OCI-LY7 (cell line): ENCODE data around the gene ADCY3. TPM values are rescaled to one million over a fixed set of nuclear protein-coding genes. Genes with fewer than 3 reads are reported as not detected.
"Not testable (repeated sequence)": the region's sequence is repeated elsewhere in the genome, so short reads cannot be mapped to it uniquely, and the experiment has no call there.

ENCODE experiments used
- BruUV-seq: library from RNA; stranded (reverse); fragments of 400-500 nt; replicated peaks from 2 replicates; lab custom pipeline; 2021; lab: Mats Ljungman, UMichigan
- CTCF ChIA-PET: fragments of 300-600 bp; sonication (Branson Sonifier 250); formaldehyde crosslinking; loops from one replicate; lab custom pipeline; 2022; ENCODE audit warnings: antibody characterized with exemption; ENCODE audit not compliant: unreplicated experiment; lab: Charles Lee
- POLR2A ChIA-PET: fragments of 300-600 bp; sonication (Branson Sonifier 250); formaldehyde crosslinking; loops from one replicate; lab custom pipeline; 2022; ENCODE audit warnings: antibody characterized with exemption; lab: Charles Lee
- DNase-seq: peaks from one replicate; pipeline ENCODE4 v3.0.0-alpha.2; 2015; ENCODE audit warnings: low spot score
- H2AFZ ChIP-seq: fragments of 200-600 bp; sonication (generic), shearing (Covaris generic); 2 replicates; pipeline ENCODE4 v1.6.1; 2014; ENCODE audit warnings: mild to moderate bottlenecking, antibody characterized with exemption, low read length, moderate library complexity
- H3K27ac ChIP-seq: fragments of 200-600 bp; sonication (generic); 2 replicates; pipeline ENCODE4 v1.5.1; 2014; ENCODE audit warnings: mixed run types, low read depth, mild to moderate bottlenecking, moderate library complexity, low read length, inconsistent platforms; ENCODE audit not compliant: poor library complexity, severe bottlenecking
- H3K36me3 ChIP-seq: fragments of 200-600 bp; sonication (generic); 2 replicates; pipeline ENCODE4 v1.6.1; 2014; ENCODE audit warnings: mild to moderate bottlenecking, antibody characterized with exemption, low read length, moderate library complexity, mixed read lengths; ENCODE audit not compliant: insufficient read depth
- H3K4me1 ChIP-seq: fragments of 200-600 bp; sonication (generic); 2 replicates; pipeline ENCODE4 v1.5.1; 2014; ENCODE audit warnings: mild to moderate bottlenecking, low read length; ENCODE audit not compliant: insufficient read depth, poor library complexity, severe bottlenecking
- H3K4me2 ChIP-seq: fragments of 200-600 bp; sonication (generic); 2 replicates; pipeline ENCODE4 v1.6.1; 2014; ENCODE audit warnings: mild to moderate bottlenecking, low read length
- H3K4me3 ChIP-seq: fragments of 200-600 bp; sonication (generic); 2 replicates; pipeline ENCODE4 v1.5.1; 2014; ENCODE audit warnings: mild to moderate bottlenecking, low read depth, low read length; ENCODE audit not compliant: poor library complexity, severe bottlenecking
- H3K79me2 ChIP-seq: fragments of 200-600 bp; sonication (generic); 2 replicates; pipeline ENCODE4 v1.6.1; 2016; ENCODE audit warnings: low read depth, mild to moderate bottlenecking, low read length, moderate library complexity, mixed read lengths; ENCODE audit not compliant: insufficient read depth
- H3K9me2 ChIP-seq: fragments of 200-600 bp; sonication (generic); 2 replicates; pipeline ENCODE4 v1.6.1; 2016; ENCODE audit warnings: mild to moderate bottlenecking, low read length, mixed read lengths; ENCODE audit not compliant: insufficient read depth
- H3K9me3 ChIP-seq: fragments of 200-600 bp; sonication (generic); 2 replicates; pipeline ENCODE4 v1.6.1; 2014; ENCODE audit warnings: mild to moderate bottlenecking, mixed run types, low read length, mixed read lengths
- H4K20me1 ChIP-seq: fragments of 200-600 bp; sonication (generic); 2 replicates; pipeline ENCODE4 v1.6.1; 2014; ENCODE audit warnings: mild to moderate bottlenecking, antibody characterized with exemption, low read length, moderate library complexity, mixed read lengths; ENCODE audit not compliant: insufficient read depth
- EZH2phosphoT487 ChIP-seq: fragments of 200-600 bp; sonication (generic); IDR thresholded peaks from 2 replicates; pipeline ENCODE4 v1.6.1; 2018; ENCODE audit warnings: low read depth, borderline replicate concordance, mild to moderate bottlenecking, mixed run types, antibody characterized with exemption, low read length, moderate library complexity, mixed read lengths
- intact Hi-C: fragments of 100-400 bp; cut with micrococcal nuclease; formaldehyde crosslinking; loops from one replicate; pipeline ENCODE4 v1.10.0; 2022; ENCODE audit not compliant: unreplicated experiment
- total RNA-seq, 2 experiments: library from RNA; depleted of rRNA in 1 of 2; stranded (reverse); fragments of >200 nt in 1 of 2; shearing (Covaris generic) in 1 of 2; gene quantifications; 2 replicates each; pipeline ENCODE4 v1.2.3, GENCODE V29; 2014 to 2022
- TF ChIP-seq, protein P1 (sequence below): fragments of 200-600 bp; sonication (generic); conservative IDR thresholded peaks from 2 replicates; pipeline ENCODE4 v1.5.1; 2014; ENCODE audit warnings: mild to moderate bottlenecking, antibody characterized with exemption, low read length, moderate library complexity, mixed read lengths

ADCY3 gene
- total RNA-seq, 2 experiments from 2014 or later: 45.8 to 55.0 TPM

DNA sequence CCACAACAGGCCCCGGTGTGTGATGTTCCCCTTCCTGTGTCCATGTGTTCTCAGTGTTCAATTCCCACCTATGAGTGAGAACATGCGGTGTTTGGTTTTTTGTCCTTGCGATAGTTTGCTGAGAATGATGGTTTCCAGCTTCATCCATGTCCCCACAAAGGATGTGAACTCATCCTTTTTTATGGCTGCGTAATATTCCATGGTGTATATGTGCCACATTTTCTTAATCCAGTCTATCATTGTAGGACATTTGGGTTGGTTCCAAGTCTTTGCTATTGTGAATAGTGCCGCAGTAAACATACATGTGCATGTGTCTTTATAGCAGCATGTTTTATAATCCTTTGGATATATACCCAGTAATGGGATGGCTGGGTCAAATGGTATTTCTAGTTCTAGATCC is 119.5 kb downstream of the ADCY3 start:
- peaks cover 51% of the 10 kb centered on the region for H3K79me2 ChIP-seq
- BruUV-seq, CTCF ChIA-PET: not testable (repeated sequence)

DNA sequence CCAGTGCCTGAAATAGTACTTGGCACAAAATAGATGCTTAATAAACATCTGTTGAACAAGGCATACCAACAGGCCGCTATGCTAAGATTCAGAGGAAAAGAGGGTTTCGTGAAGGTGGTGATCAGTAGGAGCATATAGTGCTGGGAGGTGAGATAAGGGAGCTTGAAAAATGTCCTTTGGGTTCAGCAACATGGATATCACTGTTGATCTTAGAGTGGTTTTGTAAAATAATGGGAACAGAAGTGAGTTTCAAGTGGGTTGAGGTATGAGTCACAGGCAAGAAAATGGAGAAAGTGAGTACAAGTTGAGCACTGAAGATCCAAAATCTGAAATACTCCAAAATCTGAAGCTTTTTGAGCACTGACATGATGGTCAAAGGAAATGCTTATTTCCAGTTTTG is 122.4 kb downstream of the ADCY3 start:
- Histone ChIP-seq H4K20me1 (peaks cover 6% of the 10 kb centered on the region; the same call in 1 of the 2 replicates), H3K9me3 (no peaks in the 10 kb centered on the region), H3K9me2 (no peaks in the 10 kb centered on the region), H3K36me3 (peaks cover 66% of the 10 kb centered on the region), H3K4me3 (no peak overlapping the region), H3K4me2 (no peak overlapping the region), H3K79me2 (peaks cover 73% of the 10 kb centered on the region), H2AFZ (no peak overlapping the region), H3K4me1 (peaks cover 13% of the 10 kb centered on the region), H3K27ac (no peak overlapping the region)
- POLR2A ChIA-PET: interaction anchor here (0.7 to 1.7 kb wide), 2 partner anchors 23 to 876 kb away, joined by 3 to 5 read pairs; no protein-coding TSS in a partner anchor
- no peak for DNase-seq
- no TSS peak for BruUV-seq
- intact Hi-C loops: no loop called here
- TF ChIP-seq, protein P1, sequence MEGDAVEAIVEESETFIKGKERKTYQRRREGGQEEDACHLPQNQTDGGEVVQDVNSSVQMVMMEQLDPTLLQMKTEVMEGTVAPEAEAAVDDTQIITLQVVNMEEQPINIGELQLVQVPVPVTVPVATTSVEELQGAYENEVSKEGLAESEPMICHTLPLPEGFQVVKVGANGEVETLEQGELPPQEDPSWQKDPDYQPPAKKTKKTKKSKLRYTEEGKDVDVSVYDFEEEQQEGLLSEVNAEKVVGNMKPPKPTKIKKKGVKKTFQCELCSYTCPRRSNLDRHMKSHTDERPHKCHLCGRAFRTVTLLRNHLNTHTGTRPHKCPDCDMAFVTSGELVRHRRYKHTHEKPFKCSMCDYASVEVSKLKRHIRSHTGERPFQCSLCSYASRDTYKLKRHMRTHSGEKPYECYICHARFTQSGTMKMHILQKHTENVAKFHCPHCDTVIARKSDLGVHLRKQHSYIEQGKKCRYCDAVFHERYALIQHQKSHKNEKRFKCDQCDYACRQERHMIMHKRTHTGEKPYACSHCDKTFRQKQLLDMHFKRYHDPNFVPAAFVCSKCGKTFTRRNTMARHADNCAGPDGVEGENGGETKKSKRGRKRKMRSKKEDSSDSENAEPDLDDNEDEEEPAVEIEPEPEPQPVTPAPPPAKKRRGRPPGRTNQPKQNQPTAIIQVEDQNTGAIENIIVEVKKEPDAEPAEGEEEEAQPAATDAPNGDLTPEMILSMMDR: no peak
- TF ChIP-seq EZH2phosphoT487: no peak
- CTCF ChIA-PET: no interaction called here

More for the DNA sequence above, 119.5 kb downstream of the ADCY3 start:
- POLR2A ChIA-PET, H3K9me3 ChIP-seq, H3K27ac ChIP-seq, H3K4me3 ChIP-seq, H3K9me2 ChIP-seq, H4K20me1 ChIP-seq, H3K4me1 ChIP-seq, H3K4me2 ChIP-seq, DNase-seq, H2AFZ ChIP-seq, intact Hi-C loops: not testable (repeated sequence)
- peaks cover 60% of the 10 kb centered on the region for H3K36me3 ChIP-seq

DNA sequence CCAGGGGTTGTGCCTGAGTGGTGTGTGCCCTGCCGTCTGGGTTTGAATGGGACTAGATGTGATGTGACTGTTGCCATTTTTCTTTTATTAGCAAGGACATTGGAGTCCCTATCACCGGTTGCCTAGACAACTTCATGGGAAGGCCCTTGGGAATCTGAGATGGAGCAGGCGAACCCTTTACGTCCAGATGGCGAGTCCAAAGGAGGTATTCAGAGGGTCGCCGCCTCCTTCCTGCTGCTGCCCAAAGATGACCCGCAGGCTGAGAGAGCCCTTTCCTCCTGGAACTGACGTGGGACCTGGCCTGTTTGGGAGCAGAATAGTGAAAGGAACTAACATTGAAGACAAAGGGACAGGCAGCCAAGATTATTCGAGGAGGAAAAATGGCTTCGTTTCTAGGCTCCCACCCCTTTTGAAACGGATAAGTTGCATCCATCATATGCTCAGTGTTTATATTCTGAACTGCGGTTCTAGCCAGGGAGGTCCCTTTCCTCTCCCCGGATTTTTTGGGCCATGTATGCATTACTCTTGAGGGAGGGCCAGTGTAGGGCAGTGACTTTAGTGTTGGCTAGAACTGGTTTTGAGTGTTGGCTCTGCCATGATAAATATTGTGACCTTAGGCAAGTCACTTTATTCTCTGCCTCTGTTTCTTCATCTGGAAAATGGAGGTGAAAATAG is 126.1 kb downstream of the ADCY3 start:
- DNase-seq: peak; percentile 40
- H3K9me3 ChIP-seq: no peaks in the 10 kb centered on the region
- peaks cover 47% of the 10 kb centered on the region for H3K36me3 ChIP-seq
- ChIA-PET CTCF (no interaction called here), POLR2A (interaction anchor here (1.1 to 1.7 kb wide), 4 partner anchors 14 to 145 kb away, joined by 3 to 6 read pairs (median 4); no protein-coding TSS in a partner anchor)
- TF ChIP-seq, protein P1: no peak
- no peak for TF ChIP-seq EZH2phosphoT487
- BruUV-seq: TSS peak; percentile 88
- H3K4me1 ChIP-seq: peaks cover 30% of the 10 kb centered on the region
- H4K20me1 ChIP-seq: peaks cover 6% of the 10 kb centered on the region; the same call in 1 of the 2 replicates
- H3K79me2 ChIP-seq: peaks cover 71% of the 10 kb centered on the region
- intact Hi-C loops: loop anchor here (2.0 to 5.0 kb wide), 2 partner anchors 179 to 302 kb away; partner anchors contain the start of gene NCOA1
- peak overlapping the region; percentile 90 for H3K4me2 ChIP-seq
- peak overlapping the region; percentile 82 for H3K27ac ChIP-seq
- peak overlapping the region; percentile 91 for H3K4me3 ChIP-seq
- peak overlapping the region; percentile 77 for H2AFZ ChIP-seq
- no peaks in the 10 kb centered on the region for H3K9me2 ChIP-seq
